ENCODE results near the gene ANKMY1. TPM values are rescaled to one million over a fixed set of nuclear protein-coding genes. Genes with fewer than 3 reads are reported as not detected.
A peak's percentile ranks its signal among the peaks of the same experiment; 100 is the strongest.

ANKMY1 gene
- total and polyA plus RNA-seq, 2 of the 13 experiments (the other 11 are each of a cell fraction or from before 2014, with no cell fraction given) = 11.7 to 18.8 TPM

- TF ChIP-seq ZNF280B (CRISPR knock-in tag; IDR thresholded peaks at IDR 0.05; ENCODE audit: borderline replicate concordance) (peak; percentile 50; the same call in 1 of the 2 replicates), ZNF557 (CRISPR knock-in tag; IDR thresholded peaks at IDR 0.05) (no peak), FOXK1 (CRISPR knock-in tag; IDR thresholded peaks at IDR 0.05; ENCODE audit: borderline replicate concordance, low read depth) (no peak; the same call in 1 of the 2 replicates), UBTF (CRISPR knock-in tag; IDR thresholded peaks at IDR 0.05) (peak; percentile 61; the same call in 1 of the 2 replicates), NFE2L1 (CRISPR knock-in tag; IDR thresholded peaks at IDR 0.05; ENCODE audit: borderline replicate concordance) (no peak), HMGXB4 (CRISPR knock-in tag; IDR thresholded peaks at IDR 0.05; ENCODE audit: borderline replicate concordance in 1 of 2, low read depth in 1 of 2) (peak in 1 of 2 experiments; percentile 28; a peak in 1 of 4 replicates), CCAR2 (optimal IDR thresholded peaks at IDR 0.05; ENCODE audit: low read depth, low read length) (no peak), ZFP90 (CRISPR knock-in tag; IDR thresholded peaks at IDR 0.05; ENCODE audit: borderline replicate concordance) (0 out of 2 replicates have a peak, but pooled peaks have one; percentile 14), STAT6 (CRISPR knock-in tag; IDR thresholded peaks at IDR 0.05; ENCODE audit: borderline replicate concordance) (peak; percentile 25; the same call in 1 of the 2 replicates), ZNF619 (CRISPR knock-in tag; IDR thresholded peaks at IDR 0.05) (peak; percentile 36; the same call in 1 of the 2 replicates), GMEB1 (CRISPR knock-in tag; IDR thresholded peaks at IDR 0.05; ENCODE audit: borderline replicate concordance) (peak; percentile 35; the same call in 1 of the 2 replicates), ZNF296 (CRISPR knock-in tag; conservative IDR thresholded peaks at IDR 0.05) (peak; percentile 59; the same call in 1 of the 2 replicates), PRPF4 (IDR thresholded peaks at IDR 0.05; ENCODE audit: low read depth, low read length, poor library complexity, severe bottlenecking) (no peak), MAFK (conservative IDR thresholded peaks at IDR 0.05 in 1 of 2, IDR thresholded peaks at IDR 0.05 in 1 of 2; ENCODE audit: low read length in 2 of 2) (no peak), ATF3 (CRISPR knock-in tag; IDR thresholded peaks at IDR 0.05) (no peak)
Measured at GRCh38 chr2:240567872-240568677, 10.3 kb upstream of the ANKMY1 start, which contains the start of gene RNPEPL1 (continued).

Measured in HepG2 (cell line).